RPMI8226 (cell line): ENCODE measurements around the gene VKORC1L1.
"Not testable (repeated sequence)": the region's sequence is repeated elsewhere in the genome, so short reads cannot be mapped to it uniquely, and the experiment has no call there.

Source experiments
- DNase-seq: peaks from one replicate; pipeline ENCODE4 v3.0.0-alpha.2; 2015

The VKORC1L1 gene

DNA sequence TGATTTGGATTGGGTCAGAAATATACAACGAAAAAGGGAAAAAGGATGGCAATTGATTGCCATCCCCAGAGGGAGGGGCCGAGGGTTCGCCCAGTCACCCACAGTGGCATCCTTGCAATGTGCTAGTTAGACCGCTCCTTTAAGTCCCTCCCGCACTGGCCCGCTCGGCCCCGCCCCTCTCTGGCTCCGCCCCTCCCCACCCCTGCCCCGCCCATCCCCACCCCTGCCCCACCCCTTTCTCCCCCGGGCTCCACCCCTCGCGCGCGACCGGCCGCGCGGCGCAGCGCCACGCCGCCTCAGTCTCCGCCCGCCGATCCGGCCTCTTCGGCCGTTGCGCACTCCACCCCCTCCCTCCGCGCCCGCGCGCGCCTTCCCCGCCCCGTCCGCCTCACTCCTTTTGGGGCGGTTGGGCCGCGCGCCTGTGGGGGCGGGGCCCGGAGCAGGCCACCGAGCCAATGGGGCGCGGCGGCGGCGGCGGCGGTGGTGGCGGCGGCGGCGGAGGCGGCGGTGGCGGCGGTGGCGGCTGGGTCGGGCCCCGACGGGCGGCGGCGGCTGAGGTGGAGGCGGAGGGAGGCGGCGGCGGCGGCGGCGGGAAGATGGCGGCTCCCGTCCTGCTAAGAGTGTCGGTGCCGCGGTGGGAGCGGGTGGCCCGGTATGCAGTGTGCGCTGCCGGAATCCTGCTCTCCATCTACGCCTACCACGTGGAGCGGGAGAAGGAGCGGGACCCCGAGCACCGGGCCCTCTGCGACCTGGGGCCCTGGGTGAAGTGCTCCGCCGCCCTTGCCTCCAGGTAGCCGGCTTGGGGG lies at the start of gene VKORC1L1:
VKORC1L1 (plus strand) TSS at position 299 of the 806 bp plus-strand sequence; CDS start at position 597, 298 bp downstream.
- DNase-seq: peak; percentile 98

DNA sequence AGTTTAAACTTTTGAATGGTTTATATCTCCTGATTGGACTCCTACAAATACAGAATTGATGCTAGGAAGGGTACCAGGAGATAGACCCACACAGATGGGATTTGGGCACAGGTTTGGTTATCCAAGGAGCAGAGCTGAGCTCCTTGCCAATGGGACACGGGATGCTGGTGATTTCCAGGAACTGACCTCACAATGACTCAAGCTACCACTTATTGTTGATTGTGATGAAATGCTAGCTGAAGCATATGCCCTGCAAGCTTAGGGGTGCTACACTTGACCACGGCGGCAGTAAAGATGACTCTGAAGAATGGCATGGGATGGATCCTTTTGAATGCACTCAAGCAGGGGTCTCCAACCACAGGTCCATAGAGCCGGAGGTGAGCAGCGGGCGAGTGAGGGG lies 45.5 kb upstream of the VKORC1L1 start:
- DNase-seq: no peak

DNA sequence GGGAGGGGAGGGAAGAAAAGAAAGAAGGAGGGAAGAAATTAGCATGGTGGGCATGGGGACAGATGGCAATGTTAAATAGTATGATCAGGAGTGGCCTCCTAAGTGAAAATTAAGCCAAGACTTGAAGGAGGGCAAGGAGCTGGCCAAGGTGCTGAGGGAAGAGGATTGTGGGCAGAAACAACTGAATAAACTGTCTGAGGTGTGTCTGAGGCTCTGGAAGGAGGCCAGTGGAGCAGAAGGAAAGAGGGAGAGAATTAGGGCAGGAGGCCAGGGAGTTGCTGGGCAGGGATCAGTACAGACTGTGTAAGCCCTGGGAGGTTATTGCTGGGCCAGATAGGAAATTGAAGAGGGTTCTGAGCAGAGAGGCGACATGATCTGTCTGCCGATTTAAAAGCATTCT lies 40.6 kb upstream of the VKORC1L1 start:
- DNase-seq: peak; percentile 29

DNA sequence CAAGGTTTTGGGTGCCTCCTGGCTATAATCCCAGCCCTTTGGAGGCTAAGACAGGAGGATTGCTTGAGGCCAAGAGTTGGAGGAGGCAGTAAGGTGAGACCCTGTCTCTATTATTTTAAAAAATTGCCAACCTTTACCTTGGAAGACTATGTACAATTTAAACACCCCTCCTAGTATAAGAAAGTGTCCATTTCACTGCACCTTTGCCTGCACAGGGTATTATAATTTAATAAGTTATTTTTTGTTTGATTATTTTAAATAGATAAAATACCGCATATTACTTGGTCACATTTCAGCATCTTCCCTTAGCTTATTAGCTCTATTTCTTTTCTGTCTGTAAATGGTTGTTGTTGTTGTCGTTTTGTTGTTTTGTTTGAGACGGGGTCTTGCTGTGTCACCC lies 36.2 kb upstream of the VKORC1L1 start:
- DNase-seq: not testable (repeated sequence)

DNA sequence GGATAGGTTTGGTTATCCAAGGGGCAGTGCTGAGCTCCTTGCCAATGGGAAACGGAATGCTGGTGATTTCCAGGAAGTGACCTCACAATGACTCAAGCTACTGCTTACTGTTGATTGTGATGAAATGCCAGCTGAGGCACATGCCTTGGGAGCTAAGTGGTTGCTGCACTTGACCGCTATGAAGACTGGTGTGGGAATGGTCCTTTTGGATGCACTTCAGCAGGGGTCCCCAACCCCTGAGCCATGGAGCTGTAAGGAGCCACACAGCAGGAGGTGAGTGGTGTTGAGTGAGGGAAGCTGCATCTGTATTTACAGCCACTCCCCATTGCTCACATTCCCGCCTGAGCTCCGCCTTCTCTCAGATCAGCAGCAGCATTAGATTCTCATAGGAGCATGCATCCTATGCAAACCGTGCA lies 35.3 kb upstream of the VKORC1L1 start:
- not testable (repeated sequence) for DNase-seq

DNA sequence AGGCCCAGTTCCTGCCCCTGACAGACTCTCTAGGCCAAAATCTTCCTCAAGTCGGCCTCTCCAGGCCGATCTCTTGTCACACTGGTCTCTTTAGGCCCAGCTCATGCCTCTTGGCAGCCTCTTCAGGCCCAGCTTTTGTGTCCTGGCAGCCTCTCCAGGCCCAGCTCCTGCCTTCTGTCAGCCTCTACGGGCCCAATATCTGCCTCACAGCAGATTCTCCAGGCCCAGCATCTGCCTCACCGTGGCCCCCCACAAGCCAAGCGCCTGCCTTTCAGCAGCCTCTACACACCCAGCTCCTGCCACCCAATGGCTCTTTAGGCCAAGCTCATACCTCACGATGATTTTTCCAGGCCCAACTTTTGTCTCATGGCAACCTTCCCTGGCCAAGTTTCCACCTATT lies 33.0 kb upstream of the VKORC1L1 start:
- DNase-seq: no peak

DNA sequence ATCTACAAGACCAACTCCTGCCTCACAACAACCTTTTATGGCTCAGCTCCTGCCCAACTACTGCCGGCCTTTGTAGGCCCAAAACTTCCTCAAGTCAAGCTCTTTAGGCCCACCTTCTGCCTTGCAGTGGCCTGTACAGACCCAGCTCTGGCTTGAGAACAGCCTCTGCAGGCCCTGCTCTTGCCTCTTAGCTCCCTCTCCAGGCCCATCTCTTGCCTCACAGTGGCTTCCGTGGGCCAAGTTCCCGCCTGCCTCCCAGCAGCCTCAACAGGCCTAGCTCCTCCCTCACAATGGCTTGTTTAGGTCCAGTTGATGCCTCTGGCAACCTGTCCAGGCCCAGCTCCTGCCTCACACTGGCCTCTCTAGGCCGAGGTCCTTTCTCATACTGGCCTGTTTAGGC lies 32.4 kb upstream of the VKORC1L1 start:
- DNase-seq: no peak

DNA sequence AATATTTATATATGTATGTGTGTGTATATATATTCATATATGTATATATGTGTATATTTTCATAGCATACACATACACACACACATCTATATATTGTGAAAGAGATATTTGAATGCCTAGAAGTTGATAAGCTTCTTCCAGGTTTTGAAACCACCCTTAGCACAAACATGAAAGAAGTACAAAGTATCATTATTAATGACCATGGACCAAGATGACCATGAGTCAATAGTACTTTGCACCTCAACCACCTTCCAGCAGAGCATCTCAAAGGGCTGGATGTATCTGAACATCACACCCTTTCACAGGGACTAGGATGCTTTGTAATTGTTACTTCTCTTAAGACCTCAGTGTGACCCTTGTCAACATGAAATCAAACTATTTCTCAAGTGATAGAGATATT lies 29.3 kb upstream of the VKORC1L1 start:
- DNase-seq: not testable (repeated sequence)

DNA sequence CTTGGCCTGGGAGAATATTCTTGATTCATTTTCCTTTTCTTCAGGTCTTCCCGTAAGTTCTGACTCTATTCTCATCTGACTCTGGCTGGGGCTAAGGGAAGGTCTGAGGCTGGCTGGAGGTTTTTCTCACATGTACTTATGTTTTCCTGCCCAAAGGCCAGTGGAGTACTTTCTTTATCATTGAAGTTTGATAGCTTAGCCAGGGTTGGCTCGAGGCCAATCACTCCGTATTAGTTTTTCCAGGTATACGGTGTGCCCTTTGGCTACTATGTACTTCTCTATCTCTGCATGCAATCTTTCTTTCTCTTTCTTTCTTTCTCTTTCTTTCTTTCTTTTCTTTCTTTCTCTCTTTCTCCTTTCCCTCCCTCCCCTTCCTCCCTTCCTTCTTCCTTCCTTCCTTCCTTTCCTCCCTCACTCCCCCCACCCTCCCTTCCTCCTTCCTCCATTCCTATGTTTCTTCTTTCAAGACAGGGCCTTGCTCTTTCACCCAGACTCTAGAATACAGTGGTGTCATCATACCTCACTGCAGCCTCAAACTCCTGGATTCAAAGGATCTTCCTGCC lies 26.8 kb upstream of the VKORC1L1 start:
- no peak for DNase-seq

DNA sequence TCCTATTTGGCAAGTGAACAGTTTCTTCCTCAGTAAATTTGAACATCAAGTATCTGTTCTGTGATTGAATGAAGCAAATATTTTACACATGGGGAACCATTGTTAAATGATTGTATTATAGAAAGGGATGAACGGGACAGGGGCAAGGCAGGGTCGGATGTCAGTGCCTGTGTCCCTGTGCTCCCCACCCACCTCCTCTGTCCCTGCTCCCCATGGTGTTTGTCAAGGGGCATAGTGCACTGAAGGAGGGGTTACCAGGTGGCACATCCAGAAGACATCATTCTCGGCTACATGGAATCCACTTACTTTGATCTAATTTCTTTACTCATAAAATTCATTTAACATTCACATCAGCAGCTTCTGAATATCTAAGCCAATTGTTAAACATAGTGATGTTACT lies 19.4 kb upstream of the VKORC1L1 start:
- DNase-seq: not testable (repeated sequence)

DNA sequence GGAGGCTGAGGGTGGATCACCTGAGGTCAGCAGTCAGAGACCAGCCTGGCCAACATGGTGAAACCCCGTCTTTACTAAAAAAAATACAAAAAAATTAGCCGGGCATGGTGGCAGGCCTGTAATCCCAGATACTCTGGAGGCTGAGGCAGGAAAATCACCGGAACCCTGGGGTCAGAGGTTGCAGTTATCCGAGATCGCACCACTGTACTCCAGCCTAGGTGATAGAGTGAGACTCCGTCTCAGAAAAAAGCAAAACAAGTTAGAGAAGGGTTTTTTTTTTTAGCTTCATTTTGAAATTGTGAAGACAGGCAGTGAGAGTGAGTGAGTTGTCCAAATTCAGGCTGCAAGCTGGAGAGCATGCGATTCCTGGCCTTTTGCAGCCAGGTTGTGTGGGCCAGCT lies 19.0 kb upstream of the VKORC1L1 start:
- DNase-seq: not testable (repeated sequence)

DNA sequence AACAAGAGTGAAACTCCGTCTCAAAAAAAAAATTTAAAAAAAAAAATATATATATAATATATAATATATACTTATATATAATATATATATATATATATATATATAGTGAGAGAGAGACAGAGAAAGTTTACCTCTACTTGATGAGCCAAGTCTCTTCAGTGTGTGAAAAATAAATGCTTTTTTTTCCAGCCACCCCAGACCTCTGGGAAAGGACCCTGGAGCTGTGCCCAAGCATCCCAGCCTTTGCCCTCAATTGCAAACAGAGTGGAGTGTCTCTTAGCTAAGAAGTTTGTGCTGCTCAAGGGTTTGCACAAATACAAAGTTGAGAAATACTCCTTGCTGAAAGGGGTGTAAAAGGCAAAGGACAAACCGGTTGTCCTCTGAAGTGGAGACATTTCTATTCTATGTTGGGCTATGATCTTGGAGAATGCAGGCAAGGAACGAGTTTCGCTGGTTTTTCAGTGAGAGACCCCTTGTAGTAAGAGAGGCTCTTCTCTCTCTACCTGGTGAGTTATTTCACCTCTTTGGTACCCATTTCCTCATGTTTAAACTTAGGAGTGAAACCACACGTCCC lies 15.5 kb upstream of the VKORC1L1 start:
- DNase-seq: not testable (repeated sequence)

DNA sequence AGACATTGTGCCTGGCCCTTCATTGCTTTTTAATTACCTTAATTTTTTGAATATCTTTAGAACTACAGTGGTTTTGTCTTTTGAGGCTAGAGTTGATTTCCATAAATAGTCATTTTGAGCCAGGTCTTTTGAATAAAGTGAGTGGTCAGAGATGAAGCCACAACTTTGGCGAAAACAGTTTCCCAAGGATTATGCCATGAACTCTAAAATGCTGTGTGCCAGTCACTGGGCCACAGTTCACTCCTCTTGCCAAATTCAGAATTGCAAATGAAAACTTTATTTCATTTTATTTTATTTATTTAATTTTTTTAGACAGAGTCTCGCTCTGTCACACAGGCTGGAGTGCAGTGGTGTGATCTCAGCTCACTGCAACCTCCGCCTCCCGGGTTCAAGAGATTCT lies 14.2 kb upstream of the VKORC1L1 start:
- DNase-seq: not testable (repeated sequence)

DNA sequence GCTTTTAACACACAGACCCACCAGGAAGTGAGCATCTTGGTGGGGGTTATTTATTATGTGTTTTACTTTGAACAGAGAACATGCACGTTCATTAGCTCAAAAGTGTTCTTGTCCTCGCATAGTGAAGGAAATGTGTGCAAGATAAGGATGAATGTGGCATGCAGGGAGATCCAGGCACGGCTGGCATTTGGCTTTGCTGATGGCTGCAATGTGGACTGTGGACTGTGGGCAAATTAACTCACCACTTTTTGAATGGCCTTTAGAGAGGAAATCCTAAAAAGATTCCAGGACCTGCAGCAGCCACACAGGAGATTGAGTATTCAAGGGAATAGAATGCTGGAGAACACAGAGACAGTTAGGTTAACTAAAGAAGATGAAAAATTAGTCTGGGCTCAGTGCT lies 6.6 kb upstream of the VKORC1L1 start:
- DNase-seq: not testable (repeated sequence)

DNA sequence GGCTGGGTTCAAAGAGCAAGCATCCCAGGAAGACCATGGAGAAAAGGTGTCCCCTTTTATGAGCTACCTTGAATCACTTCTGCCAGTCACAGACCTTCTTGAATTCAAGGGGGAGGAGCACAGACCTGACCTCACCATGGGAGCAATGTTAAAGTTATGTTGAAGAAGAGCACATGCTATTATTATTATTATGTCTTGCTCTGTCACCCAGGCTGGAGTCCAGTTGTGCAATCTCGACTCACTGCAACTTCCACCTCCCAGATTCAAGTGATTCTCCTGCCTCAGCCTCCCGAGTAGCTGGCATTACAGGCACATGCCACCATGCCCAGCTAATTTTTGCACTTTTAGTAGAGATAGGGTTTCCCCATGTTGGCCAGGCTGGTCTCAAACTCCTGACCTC lies 5.2 kb upstream of the VKORC1L1 start:
- not testable (repeated sequence) for DNase-seq

DNA sequence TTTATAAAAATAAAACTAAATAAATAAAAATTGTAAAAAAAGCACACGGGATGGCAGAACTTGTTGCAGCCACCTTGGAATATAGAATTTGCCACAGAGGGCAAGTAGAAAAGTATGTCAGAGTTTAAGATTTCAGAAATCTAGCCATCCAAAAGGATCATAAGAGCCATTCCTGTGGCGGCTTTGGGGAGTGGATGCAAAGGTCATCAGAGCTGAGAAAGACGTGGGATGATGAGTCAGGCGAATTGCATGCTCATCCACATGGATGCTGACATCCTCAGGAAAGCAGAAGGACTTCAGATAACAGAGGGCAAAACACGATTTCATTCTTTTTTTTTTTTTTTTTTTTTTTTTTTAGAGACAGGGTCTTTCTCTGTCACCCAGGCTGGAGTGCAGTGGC lies 3.6 kb upstream of the VKORC1L1 start:
- DNase-seq: not testable (repeated sequence)

DNA sequence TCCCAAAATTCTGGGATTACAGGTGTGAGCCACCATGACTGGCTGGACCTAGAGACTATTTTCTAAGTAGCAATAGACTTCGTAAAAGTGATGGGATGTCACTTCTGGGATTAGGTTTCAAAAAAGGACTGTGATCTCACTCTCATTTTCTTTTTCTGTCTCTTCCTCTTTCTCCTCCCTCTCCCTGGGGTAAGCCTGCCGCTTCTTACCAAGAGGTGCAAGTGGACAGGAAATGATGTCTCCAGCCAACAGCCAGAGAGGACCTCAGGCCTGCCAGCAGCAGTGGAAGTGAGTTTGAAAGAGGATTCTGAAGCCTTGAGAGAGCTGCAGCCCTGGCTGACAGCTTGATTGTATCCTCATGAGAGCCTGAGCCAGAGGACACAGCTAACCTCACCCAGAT lies 1.4 kb upstream of the VKORC1L1 start:
- DNase-seq: peak; percentile 69

DNA sequence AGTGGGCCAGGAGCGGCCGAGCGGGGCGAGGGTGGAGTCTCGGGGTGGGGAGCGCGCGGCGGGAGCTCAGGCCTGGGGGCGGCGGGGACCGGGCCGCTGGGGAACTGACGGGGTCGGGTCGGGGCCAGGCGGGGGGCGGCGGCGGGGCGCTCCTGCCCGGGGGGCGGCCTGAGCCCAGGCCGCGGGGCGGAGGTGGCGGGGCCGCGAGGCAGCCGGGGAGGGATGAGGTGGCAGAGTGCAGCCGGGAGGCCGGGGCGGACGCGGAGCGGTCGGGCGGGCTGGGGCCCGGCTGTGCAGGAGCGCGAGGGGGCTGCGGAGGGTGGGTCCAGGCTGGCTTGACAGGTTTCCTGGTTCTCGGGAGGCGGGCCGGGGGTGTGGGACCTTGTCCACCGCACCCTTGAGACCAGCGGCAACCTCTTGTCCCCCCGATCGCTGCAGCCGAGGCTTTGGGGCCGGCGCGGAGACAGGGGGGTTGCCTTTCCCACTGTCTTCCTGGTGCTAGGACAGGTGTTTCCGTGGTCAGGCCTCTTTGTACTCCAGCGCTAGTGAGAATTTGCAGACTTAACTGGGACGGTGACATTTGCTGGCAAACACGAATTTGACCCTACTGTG lies 814 bp downstream of the VKORC1L1 start:
- DNase-seq: peak; percentile 39

DNA sequence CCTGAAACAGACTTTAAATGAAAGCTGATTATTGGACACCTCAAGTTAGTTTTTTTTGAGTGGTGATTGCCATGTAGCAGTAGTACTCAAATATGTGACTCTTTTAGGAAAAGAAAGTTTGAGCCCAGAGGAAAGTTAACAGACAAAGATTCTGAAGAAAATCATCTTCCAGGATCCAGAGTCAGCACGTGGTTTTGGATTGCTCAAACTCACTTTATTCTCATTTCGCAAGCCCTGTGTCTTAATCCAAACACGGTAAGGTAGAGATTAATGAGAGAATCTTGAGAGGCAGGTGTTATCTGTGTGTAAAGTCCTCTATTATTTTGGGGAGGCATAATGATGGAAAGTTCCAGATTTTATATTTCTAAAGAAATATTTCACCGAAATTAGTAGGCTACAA lies 2.8 kb downstream of the VKORC1L1 start:
- DNase-seq: not testable (repeated sequence)

DNA sequence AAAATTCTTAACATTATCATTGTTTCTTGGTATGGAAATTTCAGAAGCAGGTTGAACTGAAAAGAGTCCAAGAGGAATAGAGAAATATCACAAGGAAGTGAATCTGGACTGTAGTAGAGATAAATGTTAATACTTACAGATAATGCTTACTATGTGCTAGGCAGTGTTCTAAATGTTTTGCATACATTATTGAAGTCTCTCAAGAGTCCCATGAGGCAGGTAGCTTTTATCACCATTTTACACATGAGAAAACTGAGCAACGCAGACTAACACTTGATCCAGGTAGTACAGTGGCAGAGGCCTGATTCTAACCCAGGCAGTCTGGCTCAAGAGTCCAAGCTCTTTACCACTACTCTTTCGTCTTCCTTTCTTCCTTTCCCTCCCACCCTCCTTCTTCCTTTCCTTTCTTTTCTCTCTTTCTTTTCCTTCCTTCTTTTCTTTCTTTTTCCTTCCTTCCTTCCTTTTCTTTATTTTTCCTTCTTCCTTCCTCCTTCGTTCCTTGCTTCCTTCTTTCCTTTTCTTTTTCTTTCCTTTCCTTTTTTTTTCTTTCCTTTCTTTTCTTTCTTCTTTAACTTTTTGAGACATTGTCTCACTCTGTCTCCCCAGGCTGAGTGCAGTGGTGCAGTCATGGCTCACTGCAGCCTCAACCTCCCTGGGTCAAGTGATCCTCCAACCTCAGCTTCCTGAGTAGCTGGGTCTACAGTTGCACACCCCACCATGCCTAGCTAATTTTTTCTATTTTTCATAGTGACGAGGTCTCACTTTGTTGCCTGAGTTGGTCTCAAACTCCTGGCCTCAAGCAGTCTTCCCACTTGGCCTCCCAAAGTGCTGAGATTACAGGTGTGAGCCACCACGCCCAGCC lies 6.6 kb downstream of the VKORC1L1 start:
- not testable (repeated sequence) for DNase-seq

DNA sequence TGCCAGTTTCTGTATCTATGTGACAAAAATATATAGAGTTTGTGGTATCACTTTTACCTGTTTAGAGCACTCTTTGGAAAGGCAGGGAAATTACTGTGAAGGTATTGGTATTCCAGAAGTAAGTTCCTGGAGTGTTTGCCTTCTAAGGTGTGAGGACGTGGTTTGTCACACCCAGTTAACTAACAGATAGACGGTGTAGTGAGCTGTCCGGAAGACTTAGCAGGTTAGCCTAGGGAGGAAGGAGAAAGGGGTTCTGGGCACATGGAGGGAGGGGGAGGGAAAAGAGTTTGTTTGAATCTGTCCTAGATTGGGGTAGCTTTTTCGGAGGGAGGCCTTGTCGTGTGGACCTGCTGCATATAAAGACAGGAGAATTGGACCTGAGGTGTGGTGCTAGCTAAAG lies 7.4 kb downstream of the VKORC1L1 start:
- not testable (repeated sequence) for DNase-seq

DNA sequence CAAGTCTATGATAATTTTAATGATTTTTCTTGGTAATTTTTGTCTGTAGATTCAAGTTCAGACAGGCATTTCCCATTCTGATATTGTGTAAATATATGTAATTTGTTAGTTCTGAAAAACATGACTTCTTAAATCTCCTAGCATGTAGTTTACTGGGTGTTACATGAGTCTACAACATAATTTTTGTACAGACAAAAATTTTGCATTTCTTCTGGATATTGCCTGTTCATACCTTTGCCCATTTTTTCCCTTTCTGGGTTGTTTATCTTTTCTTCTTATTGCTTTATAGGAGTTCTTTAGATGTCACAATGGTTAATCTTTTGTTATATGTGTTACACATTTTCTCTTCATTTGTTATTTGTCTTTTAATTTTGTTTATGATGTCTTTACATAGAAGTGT lies 12.1 kb downstream of the VKORC1L1 start:
- not testable (repeated sequence) for DNase-seq

DNA sequence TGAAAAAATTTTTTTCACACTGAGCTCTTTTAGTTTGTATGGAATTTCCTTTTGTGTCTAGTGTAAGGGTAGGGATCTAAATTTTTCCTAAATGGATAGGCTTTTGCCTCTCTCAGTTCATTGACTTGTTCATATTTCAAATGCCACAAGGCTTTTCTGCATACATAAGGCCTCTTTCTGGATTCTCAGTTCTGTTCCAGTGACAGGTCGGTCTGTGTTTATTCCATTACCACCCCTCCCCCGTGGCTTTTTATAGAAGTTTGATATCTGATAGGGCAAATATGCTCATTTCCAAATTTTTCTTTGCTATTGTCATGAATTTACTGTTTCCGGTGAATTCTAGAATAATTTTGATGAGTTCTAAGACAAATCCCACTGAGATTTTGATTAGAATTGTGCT lies 12.7 kb downstream of the VKORC1L1 start:
- DNase-seq: not testable (repeated sequence)
